ENCODE measurements around the gene PCNT.
"Not testable (repeated sequence)": the region's sequence is repeated elsewhere in the genome, so short reads cannot be mapped to it uniquely, and the experiment has no call there.

PCNT gene

GRCh38 chr21:46424039-46424591 is 100.2 kb downstream of the PCNT start:
- DNase-seq (ENCODE audit: insufficient read length, low spot score) (no peak), FAIRE-seq (no peak)

DNA sequence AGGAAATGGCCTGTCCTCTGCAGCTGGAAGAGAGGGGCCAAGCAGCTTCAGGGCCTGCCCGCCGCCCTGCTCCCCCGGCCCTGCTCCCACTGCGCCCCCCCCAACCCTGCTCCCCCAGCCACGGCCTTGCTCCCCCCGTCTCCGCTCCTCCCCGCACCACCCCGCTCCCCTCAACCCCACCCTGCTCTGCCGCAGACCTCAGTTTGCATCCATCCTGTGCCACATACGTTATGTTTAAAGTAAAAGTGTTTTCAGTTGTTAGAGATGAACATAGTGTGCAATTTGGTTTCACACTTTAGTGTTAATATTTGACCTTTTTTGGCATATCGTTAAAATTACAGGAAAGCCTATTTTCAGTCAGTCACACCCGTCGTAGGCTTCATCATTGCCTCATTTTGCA is 100.7 kb downstream of the PCNT start:
- no peak for DNase-seq (ENCODE audit: insufficient read length, low spot score)
- no peak for FAIRE-seq

GRCh38 chr21:46425041-46425440 is 101.1 kb downstream of the PCNT start:
- DNase-seq (ENCODE audit: insufficient read length, low spot score) (no peak), FAIRE-seq (no peak)

DNA sequence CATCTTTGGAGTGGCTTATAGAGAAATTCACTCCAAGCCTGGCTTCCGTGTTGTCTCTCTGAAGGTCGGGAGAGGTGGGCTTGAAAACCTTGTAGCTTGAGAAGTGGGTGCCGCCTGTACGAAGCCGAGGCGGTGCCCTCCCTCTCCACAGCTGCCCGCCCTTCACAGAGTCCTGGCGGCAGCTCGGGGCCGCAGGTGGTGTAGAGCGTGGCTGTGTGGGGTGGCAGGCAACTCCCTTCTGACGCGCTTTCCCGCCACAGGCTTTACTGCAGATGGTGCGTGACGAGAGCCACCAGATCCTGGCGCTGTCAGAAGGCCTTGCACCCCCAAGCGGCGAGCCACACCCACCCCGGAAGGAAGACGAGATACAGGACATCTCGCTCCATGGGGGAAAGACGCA is 101.6 kb downstream of the PCNT start:
- DNase-seq (ENCODE audit: insufficient read length, low spot score): no peak
- no peak for FAIRE-seq

DNA sequence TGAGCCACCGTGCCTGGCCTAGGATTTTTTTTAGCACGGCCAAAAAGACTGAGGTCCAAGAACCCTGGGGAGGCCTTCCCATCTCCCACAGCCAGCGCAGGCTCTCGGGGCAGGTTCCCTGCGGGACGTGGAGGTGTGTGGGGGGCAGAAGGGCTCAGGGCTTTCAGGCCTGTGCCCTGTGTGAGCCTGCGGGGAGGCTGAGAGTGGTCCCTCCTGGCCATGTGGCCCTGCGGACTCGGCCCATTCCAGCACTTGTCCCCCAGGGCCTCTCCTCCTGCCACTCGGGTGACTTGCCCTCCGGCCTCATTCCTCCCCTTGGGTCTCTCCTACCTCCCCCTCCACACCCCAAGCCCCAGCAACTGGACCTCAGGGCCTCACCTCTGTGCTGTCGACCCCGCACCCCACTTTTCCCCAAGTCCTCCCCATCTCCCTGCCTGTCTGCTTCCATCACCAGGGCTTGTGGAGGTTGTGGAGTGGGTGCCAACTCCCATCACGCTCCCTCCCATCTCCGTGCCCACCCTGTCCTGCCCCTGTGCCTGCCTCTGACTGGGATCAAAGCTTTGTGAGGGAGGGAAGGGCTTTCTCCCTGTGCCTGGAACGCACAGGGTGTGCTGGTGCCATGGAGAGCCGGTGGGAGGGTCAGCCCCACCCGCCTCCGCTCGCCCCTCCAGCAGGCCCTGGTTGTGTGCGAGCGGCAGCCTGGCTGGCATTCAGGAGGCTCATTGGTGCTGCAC is 102.5 kb downstream of the PCNT start:
- FAIRE-seq (no peak), DNase-seq (ENCODE audit: insufficient read length, low spot score) (no peak)

GRCh38 chr21:46427516-46427915 is 103.6 kb downstream of the PCNT start:
- DNase-seq (ENCODE audit: insufficient read length, low spot score) (no peak), FAIRE-seq (no peak)

- no peak for DNase-seq (ENCODE audit: insufficient read length, low spot score)
- FAIRE-seq: no peak
These were observed 104.3 kb downstream of the PCNT start for GRCh38 chr21:46428286-46428685.

GRCh38 chr21:46428987-46429710 is 105.2 kb downstream of the PCNT start:
- DNase-seq (ENCODE audit: insufficient read length, low spot score): no peak
- FAIRE-seq: no peak

DNA sequence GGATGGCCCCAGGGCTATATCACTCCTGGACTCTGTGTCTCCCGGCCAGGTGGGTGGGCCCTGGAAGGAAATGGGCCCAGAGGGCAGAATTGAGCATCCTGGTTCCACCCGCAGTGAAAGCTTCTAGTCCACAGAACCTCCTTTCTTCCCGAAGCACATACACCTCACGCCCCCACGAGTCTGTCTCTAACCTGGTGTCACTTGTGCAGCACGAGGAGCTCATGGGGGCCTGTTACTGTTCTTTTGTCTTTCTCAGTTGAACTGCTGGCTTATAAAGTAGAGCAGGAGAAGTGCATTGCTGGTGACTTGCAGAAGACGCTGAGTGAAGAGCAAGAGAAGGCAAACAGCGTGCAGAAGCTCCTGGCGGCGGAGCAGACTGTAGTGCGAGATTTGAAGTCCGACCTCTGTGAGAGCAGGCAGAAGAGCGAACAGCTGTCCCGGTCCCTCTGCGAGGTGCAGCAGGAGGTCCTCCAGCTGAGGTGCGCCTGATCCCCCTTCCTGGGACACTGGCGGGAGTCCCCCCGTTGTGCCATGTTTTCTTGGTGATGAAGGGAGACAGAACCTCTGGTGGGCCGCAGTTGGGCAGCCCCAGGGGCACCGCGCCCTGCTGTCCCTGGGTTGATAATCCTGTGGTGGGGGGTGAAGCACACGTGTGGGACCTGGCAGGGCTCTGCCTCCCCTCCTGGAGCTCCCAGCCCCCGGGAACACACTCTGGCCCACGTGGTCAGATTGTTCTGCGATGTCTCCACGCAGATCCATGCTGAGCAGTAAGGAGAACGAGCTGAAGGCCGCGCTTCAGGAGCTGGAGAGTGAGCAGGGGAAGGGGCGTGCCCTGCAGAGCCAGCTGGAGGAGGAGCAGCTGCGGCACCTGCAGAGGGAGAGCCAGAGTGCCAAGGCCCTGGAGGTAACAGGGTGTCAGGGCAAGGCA is 106.1 kb downstream of the PCNT start:
- FAIRE-seq: no peak
- DNase-seq (ENCODE audit: insufficient read length, low spot score): no peak

- no peak for DNase-seq (ENCODE audit: insufficient read length, low spot score)
- no peak for FAIRE-seq
These were observed 107.5 kb downstream of the PCNT start for GRCh38 chr21:46431448-46431847.

DNA sequence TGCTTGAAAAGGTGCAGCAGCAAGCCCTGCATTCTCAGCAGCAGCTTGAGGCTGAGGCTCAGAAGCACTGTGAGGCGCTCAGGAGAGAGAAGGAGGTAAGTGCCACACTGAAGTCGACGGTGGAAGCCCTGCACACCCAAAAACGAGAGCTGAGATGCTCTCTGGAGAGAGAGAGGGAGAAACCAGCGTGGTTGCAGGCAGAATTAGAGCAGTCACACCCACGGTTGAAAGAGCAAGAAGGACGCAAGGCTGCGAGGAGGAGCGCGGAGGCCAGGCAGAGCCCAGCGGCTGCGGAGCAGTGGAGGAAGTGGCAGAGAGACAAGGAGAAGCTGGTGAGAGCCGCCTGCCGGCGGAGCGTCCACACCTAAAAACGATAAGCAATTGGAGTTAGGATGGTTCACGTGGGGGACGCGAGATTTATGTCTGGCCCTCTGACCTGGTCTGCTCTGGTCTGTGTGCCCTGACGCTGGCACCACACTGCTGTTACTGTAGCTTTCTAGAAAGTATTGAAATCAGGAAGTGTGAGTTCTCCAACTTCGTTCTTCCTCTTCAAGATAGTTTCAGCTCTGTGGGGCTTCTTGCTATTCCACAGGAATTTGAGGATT is 108.0 kb downstream of the PCNT start:
- no peak for DNase-seq (ENCODE audit: insufficient read length, low spot score)
- no peak for FAIRE-seq

DNA sequence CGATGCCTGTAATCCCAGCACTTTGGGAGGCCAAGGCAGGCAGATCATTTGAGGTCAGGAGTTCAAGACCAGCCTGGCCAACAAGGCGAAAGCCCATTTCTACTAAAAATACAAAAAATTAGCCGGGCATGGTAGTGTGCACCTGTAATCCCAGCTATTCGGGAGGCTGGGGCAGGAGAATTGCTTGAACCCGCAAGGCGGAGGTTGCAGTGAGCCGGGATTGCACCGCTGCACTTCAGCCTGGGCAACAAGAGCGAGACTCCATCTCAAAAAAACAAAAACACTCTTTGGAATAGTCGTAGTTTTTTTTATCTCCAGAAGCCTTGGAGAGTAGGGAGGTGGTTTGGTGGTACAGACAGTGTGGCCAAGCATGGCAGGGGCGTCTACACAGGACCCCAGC is 109.2 kb downstream of the PCNT start:
- not testable (repeated sequence) for FAIRE-seq; DNase-seq (ENCODE audit: insufficient read length, low spot score)

- no peak for DNase-seq (ENCODE audit: insufficient read length, low spot score)
These were observed 110.5 kb downstream of the PCNT start for GRCh38 chr21:46434322-46434958.

DNA sequence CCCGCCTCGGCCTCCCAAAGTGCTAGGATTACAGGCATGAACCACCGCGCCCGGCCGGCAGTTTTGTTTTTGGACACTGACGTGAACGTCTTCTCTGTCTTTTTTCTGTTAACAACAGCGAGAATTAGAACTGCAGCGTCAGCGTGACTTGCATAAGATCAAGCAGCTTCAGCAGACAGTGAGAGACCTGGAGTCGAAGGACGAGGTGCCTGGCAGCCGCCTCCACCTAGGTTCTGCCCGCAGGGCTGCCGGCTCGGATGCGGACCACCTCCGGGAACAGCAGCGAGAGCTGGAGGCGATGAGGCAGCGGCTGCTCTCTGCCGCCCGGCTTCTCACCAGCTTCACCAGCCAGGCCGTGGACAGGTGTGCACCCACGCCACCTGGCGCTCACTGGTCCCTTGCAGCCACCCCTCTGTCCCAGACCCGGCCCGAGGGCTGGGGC is 111.9 kb downstream of the PCNT start:
- DNase-seq (ENCODE audit: insufficient read length, low spot score): no peak
- FAIRE-seq: no peak

More at GRCh38 chr21:46434322-46434958, 110.5 kb downstream of the PCNT start:
- no peak for FAIRE-seq

DNA sequence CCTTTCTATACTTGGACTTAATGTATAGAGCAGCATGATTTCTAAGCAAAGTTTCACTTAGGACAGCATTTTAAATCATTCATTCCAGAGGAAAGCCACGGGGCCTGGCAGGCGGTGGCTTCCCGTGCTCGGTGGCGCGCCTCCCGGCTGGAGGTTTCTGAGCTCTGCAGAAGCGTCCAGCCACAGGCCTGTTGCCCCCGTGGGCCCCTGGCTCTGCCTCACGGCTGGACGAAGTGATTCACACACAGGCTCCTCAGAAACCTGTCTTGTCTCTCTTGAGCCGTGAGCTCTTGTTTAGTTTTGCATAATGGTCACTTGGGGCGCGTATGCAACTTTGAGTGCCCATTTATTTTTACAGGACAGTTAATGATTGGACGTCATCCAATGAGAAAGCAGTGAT is 112.7 kb downstream of the PCNT start:
- no peak for FAIRE-seq
- no peak for DNase-seq (ENCODE audit: insufficient read length, low spot score)

- no peak for FAIRE-seq
These were observed 113.1 kb downstream of the PCNT start for GRCh38 chr21:46437096-46437498.

DNA sequence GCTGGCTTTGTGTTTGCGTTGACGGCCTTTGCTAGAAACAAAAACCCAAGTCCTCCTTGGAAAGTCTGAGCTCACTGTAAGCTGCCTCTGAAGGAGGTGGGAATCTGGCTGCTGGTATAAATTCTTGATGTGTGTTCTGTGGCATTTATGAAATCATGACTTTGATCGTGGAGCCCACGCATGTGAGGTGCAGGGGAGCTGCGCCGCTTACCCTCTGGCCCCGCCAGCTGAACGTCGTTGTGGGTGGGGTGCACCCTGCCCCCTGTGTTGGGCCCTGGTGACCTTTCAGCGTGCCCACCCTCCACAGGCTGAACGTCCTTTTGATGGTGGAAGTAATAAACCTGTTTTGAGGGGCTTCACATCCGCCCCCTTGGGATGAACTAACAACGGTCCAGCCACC is 113.6 kb downstream of the PCNT start:
- FAIRE-seq (no peak), DNase-seq (ENCODE audit: insufficient read length, low spot score) (no peak)

More at GRCh38 chr21:46437096-46437498, 113.1 kb downstream of the PCNT start:
- no peak for DNase-seq (ENCODE audit: insufficient read length, low spot score)

GRCh38 chr21:46438241-46438640 is 114.3 kb downstream of the PCNT start:
- no peak for DNase-seq (ENCODE audit: insufficient read length, low spot score)
- FAIRE-seq: no peak

GRCh38 chr21:46439906-46440305 is 116.0 kb downstream of the PCNT start:
- no peak for DNase-seq (ENCODE audit: insufficient read length, low spot score)
- FAIRE-seq: no peak

DNA sequence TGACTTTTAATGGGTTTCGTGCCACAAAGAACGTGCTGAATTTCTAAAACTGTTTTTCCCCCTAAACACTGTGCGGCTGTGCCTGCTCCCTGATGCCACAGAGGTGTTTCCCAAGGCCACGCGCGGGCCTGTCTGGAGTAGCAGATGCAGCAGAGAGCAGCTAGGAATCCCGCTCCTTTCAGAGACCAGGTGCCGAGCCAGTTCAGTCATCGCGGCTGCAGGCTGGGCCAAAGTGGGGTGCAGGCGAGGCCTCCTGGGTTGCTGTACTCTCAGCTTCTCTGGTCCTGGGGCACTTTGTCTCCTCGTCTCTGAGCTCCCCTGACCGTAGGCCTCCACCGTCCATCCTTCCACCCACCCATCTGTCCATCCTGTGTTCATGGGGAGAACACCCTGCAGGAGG is 117.4 kb downstream of the PCNT start:
- no peak for DNase-seq (ENCODE audit: insufficient read length, low spot score)
- no peak for FAIRE-seq

All from GM19239 (cell line).